22Rv1 (cell line): ENCODE results near the gene SYMPK.

Experiments
- H3K27ac ChIP-seq: fragments of 450-650 bp; 2 replicates; pipeline ENCODE4 v1.5.1; 2017
- ZFX ChIP-seq: fragments of 450-650 bp; IDR thresholded peaks from 2 replicates; pipeline ENCODE4 v1.6.1; 2017; ENCODE audit warnings: antibody characterized with exemption, borderline replicate concordance
- TF ChIP-seq, protein P1 (sequence below): fragments of 450-650 bp; IDR thresholded peaks from 2 replicates; pipeline ENCODE4 v1.5.1; 2017; ENCODE audit warnings: mild to moderate bottlenecking

Gene SYMPK

DNA sequence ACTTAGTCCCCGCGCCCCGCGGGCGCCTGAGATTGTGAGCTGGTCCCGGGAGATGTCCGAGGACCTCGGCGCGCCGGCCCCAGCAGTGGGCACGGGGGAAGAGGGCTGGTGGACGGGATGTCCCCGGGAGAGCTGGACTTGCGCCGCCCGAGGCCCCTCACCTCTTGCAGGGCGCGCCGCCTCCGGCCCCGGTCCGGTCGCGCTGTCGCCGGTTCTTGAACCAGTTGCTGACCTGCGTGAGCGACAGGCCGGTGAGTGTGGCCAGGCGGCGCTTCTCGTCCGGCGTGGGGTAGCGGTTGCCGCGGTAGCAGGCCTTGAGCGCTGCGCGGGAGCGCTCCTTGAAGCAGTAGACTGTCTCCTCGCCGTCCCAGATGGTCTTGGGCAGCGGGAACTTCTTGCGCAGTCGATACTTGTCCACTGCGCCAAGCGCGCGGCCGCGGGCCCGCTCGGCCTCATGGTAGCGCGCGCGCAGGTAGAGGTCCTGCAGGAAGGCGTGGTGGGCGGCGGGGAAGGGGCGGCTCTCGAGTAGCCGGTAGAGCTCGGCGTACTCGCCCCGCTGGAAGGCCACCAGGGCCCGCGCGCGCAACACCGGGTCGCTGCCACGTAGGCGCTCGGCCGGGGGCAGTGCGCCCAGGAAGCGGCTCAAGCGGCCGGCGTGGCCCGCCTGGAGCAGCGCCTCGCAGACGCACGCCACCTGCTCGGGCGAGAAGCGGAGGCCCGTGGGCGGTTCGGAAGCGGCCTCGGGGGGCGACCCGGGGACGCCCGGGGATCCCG lies 94.9 kb downstream of the SYMPK start:
- H3K27ac ChIP-seq = peak overlapping the region; percentile 96
- no peak for TF ChIP-seq ZFX
- TF ChIP-seq, protein P1, sequence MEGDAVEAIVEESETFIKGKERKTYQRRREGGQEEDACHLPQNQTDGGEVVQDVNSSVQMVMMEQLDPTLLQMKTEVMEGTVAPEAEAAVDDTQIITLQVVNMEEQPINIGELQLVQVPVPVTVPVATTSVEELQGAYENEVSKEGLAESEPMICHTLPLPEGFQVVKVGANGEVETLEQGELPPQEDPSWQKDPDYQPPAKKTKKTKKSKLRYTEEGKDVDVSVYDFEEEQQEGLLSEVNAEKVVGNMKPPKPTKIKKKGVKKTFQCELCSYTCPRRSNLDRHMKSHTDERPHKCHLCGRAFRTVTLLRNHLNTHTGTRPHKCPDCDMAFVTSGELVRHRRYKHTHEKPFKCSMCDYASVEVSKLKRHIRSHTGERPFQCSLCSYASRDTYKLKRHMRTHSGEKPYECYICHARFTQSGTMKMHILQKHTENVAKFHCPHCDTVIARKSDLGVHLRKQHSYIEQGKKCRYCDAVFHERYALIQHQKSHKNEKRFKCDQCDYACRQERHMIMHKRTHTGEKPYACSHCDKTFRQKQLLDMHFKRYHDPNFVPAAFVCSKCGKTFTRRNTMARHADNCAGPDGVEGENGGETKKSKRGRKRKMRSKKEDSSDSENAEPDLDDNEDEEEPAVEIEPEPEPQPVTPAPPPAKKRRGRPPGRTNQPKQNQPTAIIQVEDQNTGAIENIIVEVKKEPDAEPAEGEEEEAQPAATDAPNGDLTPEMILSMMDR = no peak

- TF ChIP-seq, protein P1 = no peak
- no peak for TF ChIP-seq ZFX
- H3K27ac ChIP-seq = peak overlapping the region; percentile 96
These were observed 95.5 kb downstream of the SYMPK start for GRCh38 chr19:45767410-45767880.

DNA sequence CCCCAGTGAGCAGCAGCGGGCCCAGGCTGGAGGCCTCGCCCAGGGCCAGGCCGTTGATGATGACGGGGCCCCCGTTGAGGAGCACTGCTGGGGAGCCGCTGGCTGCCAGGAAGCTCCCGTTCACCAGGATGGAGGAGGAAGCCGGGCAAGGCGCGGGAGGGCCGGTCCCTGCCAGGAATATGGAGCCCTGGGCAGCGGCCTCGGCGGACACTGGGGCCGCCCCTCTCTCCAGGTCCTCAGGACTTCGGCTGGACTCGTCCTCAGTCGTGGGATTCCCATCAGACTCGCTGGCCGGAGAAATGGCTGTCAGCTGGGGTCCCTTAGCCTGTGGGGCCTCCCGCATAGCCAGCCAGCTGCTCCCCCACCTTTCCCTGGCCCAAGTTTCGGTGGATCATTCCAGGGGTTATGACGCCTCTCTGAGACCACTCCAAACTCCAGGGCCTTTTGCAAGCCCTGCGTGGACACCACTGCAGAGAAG lies 96.0 kb downstream of the SYMPK start:
- peak overlapping the region; percentile 96 for H3K27ac ChIP-seq
- TF ChIP-seq, protein P1 = no peak
- TF ChIP-seq ZFX = no peak

- H3K27ac ChIP-seq = peak overlapping the region; percentile 96; the same call in 1 of the 2 replicates
- TF ChIP-seq, protein P1 = no peak
- no peak for TF ChIP-seq ZFX
These were observed 96.6 kb downstream of the SYMPK start for GRCh38 chr19:45766296-45766868.

- TF ChIP-seq, protein P1 = no peak
- no peak for TF ChIP-seq ZFX
- H3K27ac ChIP-seq = no peak overlapping the region
These were observed 97.1 kb downstream of the SYMPK start for GRCh38 chr19:45765702-45766295.
